AG04450 (cell line): ENCODE results near the gene GPC6. TPM values are rescaled to one million over a fixed set of nuclear protein-coding genes. Genes with fewer than 3 reads are reported as not detected.

Experiments
- CTCF ChIA-PET: fragments of 300-600, 350-600 bp; formaldehyde crosslinking; extraction: SDS; loops from one replicate; lab custom pipeline; 2022; ENCODE audit warnings: antibody characterized with exemption, inconsistent platforms; lab: Charles Lee
- POLR2A ChIA-PET: fragments of 350-600 bp; formaldehyde crosslinking; extraction: SDS; loops from one replicate; lab custom pipeline; 2021; ENCODE audit warnings: antibody characterized with exemption, inconsistent platforms; lab: Yijun Ruan, JAX
- DNase-seq: peaks from one replicate; pipeline ENCODE4 v3.0.0-alpha.2; 2011; ENCODE audit warnings: low read depth, low spot score
- H3K27ac ChIP-seq: one replicate; pipeline ENCODE4 v1.5.1; 2012; ENCODE audit warnings: low read depth, low read length, control low read depth
- H3K27me3 ChIP-seq: one replicate; pipeline ENCODE4 v1.6.0; 2012; ENCODE audit warnings: low read length; ENCODE audit not compliant: control insufficient read depth, insufficient read depth
- H3K4me3 ChIP-seq: 2 replicates; pipeline ENCODE4 v1.5.1; 2011; ENCODE audit warnings: mild to moderate bottlenecking, low read depth, low read length, control low read depth
- H3K9me3 ChIP-seq: 2 replicates; pipeline ENCODE4 v1.5.1; 2012; ENCODE audit warnings: low read length; ENCODE audit not compliant: control insufficient read depth, insufficient read depth
- polyA plus RNA-seq: library from polyadenylated mRNA; depleted of rRNA; stranded (reverse); fragments of >200 nt; gene quantifications from 2 replicates; pipeline ENCODE4 v1.2.3, GENCODE V29; 2011
- TF ChIP-seq, protein P1 (sequence below): IDR thresholded peaks from 2 replicates; pipeline ENCODE4 v1.5.1; 2011; ENCODE audit warnings: low read depth, low read length, control low read depth, inconsistent platforms

The GPC6 gene
- polyA plus RNA-seq, 1 experiment, result 40.4 TPM

DNA sequence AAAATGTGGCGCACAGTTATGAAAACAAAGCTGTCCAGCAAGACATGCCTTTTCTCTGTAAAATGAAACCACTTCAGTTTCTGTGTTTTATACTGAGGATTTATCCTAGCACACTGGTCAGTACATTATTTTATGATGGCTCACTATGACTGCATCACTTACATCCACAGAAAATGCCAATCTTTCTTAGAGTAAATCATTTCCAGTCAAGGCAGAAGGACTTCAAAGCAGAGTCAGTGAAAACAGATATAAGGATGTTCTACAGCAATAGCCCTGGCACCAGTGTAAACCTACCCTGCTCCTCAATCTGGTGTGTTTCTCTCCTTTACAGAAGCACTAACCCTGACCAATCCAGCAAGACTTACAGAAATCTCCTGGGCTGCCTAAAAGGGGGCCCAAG, 473.5 kb downstream of the GPC6 start:
- Histone ChIP-seq H3K27ac (no peak overlapping the region), H3K4me3 (no peak overlapping the region), H3K27me3 (no peaks in the 10 kb centered on the region), H3K9me3 (no peaks in the 10 kb centered on the region)
- CTCF ChIA-PET, result no interaction called here
- POLR2A ChIA-PET, result no interaction called here
- DNase-seq, result no peak
- TF ChIP-seq, protein P1, sequence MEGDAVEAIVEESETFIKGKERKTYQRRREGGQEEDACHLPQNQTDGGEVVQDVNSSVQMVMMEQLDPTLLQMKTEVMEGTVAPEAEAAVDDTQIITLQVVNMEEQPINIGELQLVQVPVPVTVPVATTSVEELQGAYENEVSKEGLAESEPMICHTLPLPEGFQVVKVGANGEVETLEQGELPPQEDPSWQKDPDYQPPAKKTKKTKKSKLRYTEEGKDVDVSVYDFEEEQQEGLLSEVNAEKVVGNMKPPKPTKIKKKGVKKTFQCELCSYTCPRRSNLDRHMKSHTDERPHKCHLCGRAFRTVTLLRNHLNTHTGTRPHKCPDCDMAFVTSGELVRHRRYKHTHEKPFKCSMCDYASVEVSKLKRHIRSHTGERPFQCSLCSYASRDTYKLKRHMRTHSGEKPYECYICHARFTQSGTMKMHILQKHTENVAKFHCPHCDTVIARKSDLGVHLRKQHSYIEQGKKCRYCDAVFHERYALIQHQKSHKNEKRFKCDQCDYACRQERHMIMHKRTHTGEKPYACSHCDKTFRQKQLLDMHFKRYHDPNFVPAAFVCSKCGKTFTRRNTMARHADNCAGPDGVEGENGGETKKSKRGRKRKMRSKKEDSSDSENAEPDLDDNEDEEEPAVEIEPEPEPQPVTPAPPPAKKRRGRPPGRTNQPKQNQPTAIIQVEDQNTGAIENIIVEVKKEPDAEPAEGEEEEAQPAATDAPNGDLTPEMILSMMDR, result no peak

DNA sequence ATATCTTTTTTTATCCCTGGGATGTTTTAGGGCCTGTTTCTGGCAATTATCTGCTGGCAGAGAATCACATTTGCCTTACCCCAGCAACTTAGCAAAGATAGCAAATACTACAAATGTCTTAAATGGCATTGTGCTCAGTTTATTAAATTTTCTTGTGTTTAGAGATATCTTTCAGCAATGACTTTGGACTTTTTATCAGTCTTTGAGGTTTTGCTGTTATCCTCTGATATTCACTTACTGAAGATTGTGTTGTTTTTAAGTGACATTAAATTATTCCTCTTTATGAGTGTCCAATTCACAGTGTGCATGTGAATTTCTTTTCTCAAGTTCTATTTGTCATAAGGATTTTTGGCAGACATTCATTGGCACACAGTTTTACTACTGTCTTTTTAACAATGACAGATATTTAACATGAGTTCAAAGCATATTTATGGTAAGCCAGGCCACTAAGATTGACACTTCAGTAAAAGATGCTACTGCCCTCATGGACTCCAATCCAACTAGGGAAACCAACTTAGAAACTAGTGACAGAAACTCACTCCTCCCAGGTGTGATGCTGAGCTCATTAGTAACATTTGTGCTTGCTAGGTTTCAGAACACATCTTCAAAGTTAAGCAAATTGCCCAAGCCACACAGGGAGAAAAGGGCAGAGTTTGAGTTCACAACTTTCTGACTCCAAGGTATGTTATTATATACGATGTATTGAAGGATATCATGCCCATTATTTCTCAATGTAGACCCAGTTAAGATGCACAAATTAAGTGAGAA, 481.9 kb downstream of the GPC6 start:
- CTCF ChIA-PET, result no interaction called here
- Histone ChIP-seq H3K27me3 (no peaks in the 10 kb centered on the region), H3K9me3 (no peaks in the 10 kb centered on the region; the same call in 1 of the 2 replicates), H3K27ac (no peak overlapping the region), H3K4me3 (no peak overlapping the region)
- no peak for DNase-seq
- POLR2A ChIA-PET, result no interaction called here
- TF ChIP-seq, protein P1, result no peak

DNA sequence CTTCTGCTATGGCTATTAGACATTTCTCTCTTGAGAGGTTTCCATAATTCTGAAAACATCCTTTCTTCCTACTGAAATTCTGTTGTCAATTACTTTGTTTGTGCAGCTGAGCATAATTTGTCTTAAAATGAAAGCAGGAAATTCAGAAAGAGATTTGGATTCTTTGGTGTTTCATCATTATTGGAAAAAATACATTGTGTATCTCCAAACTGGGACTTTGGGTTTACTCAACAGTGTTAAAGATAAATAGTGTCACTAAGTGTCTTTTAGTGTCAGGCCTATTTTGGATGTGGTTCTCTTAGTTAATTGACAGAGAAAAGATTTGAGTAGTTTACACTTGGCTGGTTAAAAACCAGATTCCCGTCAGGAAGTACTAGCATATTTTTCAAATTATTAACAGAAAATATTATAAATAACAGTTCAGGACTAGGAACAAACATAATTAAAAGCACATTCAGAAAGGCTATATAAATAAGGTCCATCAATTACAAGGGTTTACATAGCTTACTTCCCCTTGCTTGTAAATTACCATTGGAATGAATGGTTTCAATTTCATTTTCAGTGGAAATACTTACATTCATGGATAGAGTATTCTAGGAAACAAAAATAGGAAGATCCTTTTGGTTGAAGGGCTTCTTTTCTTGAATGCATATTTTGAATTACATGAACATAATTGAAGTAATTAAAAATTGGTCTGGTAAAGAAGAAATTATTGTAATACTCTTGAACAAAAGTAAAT, 483.1 kb downstream of the GPC6 start:
- H3K27ac ChIP-seq, result no peak overlapping the region
- TF ChIP-seq, protein P1, result no peak
- H3K4me3 ChIP-seq, result no peak overlapping the region
- ChIA-PET CTCF (no interaction called here), POLR2A (no interaction called here)
- no peaks in the 10 kb centered on the region for H3K27me3 ChIP-seq
- H3K9me3 ChIP-seq, result peaks cover 4% of the 10 kb centered on the region; the same call in 1 of the 2 replicates
- DNase-seq, result no peak

DNA sequence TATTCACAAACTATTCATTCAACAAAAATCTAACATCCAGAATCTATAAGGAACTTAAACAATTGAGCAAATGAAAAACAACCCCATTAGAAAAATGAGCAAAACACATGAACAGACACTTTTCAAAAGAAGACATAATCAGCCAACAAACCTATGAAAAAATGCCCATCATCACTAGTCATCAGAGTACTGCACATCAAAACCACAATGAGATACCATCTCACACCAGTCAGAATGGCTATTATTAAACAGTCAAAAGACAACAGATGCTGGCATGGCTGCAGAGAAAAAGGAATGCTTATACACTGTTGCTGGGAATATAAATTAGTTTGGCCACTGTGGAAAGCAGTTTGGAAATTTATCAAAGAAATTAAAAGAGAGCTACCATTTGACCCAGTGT, 487.6 kb downstream of the GPC6 start:
- H3K27me3 ChIP-seq, result no peaks in the 10 kb centered on the region
- H3K9me3 ChIP-seq, result peaks cover 4% of the 10 kb centered on the region; the same call in 1 of the 2 replicates
- DNase-seq, result no peak
- TF ChIP-seq, protein P1, result no peak
- CTCF ChIA-PET, result no interaction called here
- POLR2A ChIA-PET, result no interaction called here
- H3K27ac ChIP-seq, result no peak overlapping the region
- H3K4me3 ChIP-seq, result no peak overlapping the region

DNA sequence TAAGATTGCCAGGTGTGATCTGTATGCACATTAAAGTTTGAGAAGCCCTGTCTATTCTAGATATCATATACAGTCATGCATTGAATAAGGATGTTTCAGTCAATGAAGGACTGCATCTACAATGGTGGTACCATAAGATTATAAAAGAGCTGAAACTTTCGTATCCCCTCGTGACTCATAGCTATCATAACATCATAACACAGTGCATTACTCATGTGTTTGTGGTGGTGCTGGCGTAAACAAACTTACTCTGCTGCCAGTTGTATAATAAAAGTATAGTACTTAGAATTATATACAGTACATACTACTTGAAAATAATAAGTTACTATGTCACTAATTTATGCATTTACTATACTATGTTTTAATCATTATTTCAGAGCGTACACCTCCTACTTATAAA, 489.3 kb downstream of the GPC6 start:
- POLR2A ChIA-PET, result no interaction called here
- Histone ChIP-seq H3K9me3 (peaks cover 4% of the 10 kb centered on the region; the same call in 1 of the 2 replicates), H3K27me3 (no peaks in the 10 kb centered on the region), H3K4me3 (no peak overlapping the region), H3K27ac (no peak overlapping the region)
- TF ChIP-seq, protein P1, result no peak
- DNase-seq, result no peak
- CTCF ChIA-PET, result interaction anchor here (1.3 kb wide), 1 partner anchor 646 kb away, joined by 3 read pairs; no protein-coding TSS in a partner anchor
